ENCODE data around the gene CARMIL1.

CARMIL1 gene

GRCh38 chr6:25278914-25279747 is at the start of gene CARMIL1:
Gene CARMIL1, plus strand, starts transcription at chr6:25279374. Its CDS starts 422 bp downstream, at chr6:25279796.
- in situ Hi-C loops (cut with MboI; ENCODE audit: low sequenced_read_pairs) = no loop called here

GRCh38 chr6:25229671-25230321 is 49.4 kb upstream of the CARMIL1 start:
- in situ Hi-C loops (cut with MboI; ENCODE audit: low sequenced_read_pairs) = no loop called here

GRCh38 chr6:25232479-25232878 is 46.7 kb upstream of the CARMIL1 start:
- in situ Hi-C loops (cut with MboI; ENCODE audit: low sequenced_read_pairs) = no loop called here

- in situ Hi-C loops (cut with MboI; ENCODE audit: low sequenced_read_pairs) = no loop called here
These were observed 45.9 kb upstream of the CARMIL1 start for GRCh38 chr6:25233226-25233625.

- in situ Hi-C loops (cut with MboI; ENCODE audit: low sequenced_read_pairs) = no loop called here
These were observed 41.6 kb upstream of the CARMIL1 start for GRCh38 chr6:25237579-25237978.

GRCh38 chr6:25239059-25239458 is 40.1 kb upstream of the CARMIL1 start:
- in situ Hi-C loops (cut with MboI; ENCODE audit: low sequenced_read_pairs) = no loop called here

- in situ Hi-C loops (cut with MboI; ENCODE audit: low sequenced_read_pairs) = no loop called here
These were observed 39.7 kb upstream of the CARMIL1 start for GRCh38 chr6:25239498-25239897.

- in situ Hi-C loops (cut with MboI; ENCODE audit: low sequenced_read_pairs) = no loop called here
These were observed 36.6 kb upstream of the CARMIL1 start for GRCh38 chr6:25242567-25242966.

GRCh38 chr6:25244865-25245264 is 34.3 kb upstream of the CARMIL1 start:
- in situ Hi-C loops (cut with MboI; ENCODE audit: low sequenced_read_pairs) = no loop called here

GRCh38 chr6:25248123-25248522 is 31.1 kb upstream of the CARMIL1 start:
- in situ Hi-C loops (cut with MboI; ENCODE audit: low sequenced_read_pairs) = no loop called here

GRCh38 chr6:25249133-25249532 is 30.0 kb upstream of the CARMIL1 start:
- in situ Hi-C loops (cut with MboI; ENCODE audit: low sequenced_read_pairs) = no loop called here

- in situ Hi-C loops (cut with MboI; ENCODE audit: low sequenced_read_pairs) = no loop called here
These were observed 28.3 kb upstream of the CARMIL1 start for GRCh38 chr6:25250878-25251277.

- in situ Hi-C loops (cut with MboI; ENCODE audit: low sequenced_read_pairs) = no loop called here
These were observed 27.7 kb upstream of the CARMIL1 start for GRCh38 chr6:25251426-25251825.

GRCh38 chr6:25253351-25253750 is 25.8 kb upstream of the CARMIL1 start:
- in situ Hi-C loops (cut with MboI; ENCODE audit: low sequenced_read_pairs) = no loop called here

GRCh38 chr6:25254671-25255070 is 24.5 kb upstream of the CARMIL1 start:
- in situ Hi-C loops (cut with MboI; ENCODE audit: low sequenced_read_pairs) = no loop called here

- in situ Hi-C loops (cut with MboI; ENCODE audit: low sequenced_read_pairs) = no loop called here
These were observed 21.4 kb upstream of the CARMIL1 start for GRCh38 chr6:25257686-25258348.

- in situ Hi-C loops (cut with MboI; ENCODE audit: low sequenced_read_pairs) = no loop called here
These were observed 19.4 kb upstream of the CARMIL1 start for GRCh38 chr6:25259756-25260155.

GRCh38 chr6:25263657-25264056 is 15.5 kb upstream of the CARMIL1 start:
- in situ Hi-C loops (cut with MboI; ENCODE audit: low sequenced_read_pairs) = no loop called here

- in situ Hi-C loops (cut with MboI; ENCODE audit: low sequenced_read_pairs) = no loop called here
These were observed 12.6 kb upstream of the CARMIL1 start for GRCh38 chr6:25266456-25267100.

- in situ Hi-C loops (cut with MboI; ENCODE audit: low sequenced_read_pairs) = no loop called here
These were observed 11.5 kb upstream of the CARMIL1 start for GRCh38 chr6:25267662-25268061.

- in situ Hi-C loops (cut with MboI; ENCODE audit: low sequenced_read_pairs) = no loop called here
These were observed 8.6 kb upstream of the CARMIL1 start for GRCh38 chr6:25270559-25270958.

All from hTERT RPE-1 (cell line).